ENCODE measurements around the gene GATAD2B. TPM values are rescaled to one million over a fixed set of nuclear protein-coding genes. Genes with fewer than 3 reads are reported as not detected.

Gene GATAD2B
- total and polyA plus RNA-seq, 2 donors (not counting 1 experiment from before 2014, with no cell fraction given), result 4.8 to 5.2 TPM

DNA sequence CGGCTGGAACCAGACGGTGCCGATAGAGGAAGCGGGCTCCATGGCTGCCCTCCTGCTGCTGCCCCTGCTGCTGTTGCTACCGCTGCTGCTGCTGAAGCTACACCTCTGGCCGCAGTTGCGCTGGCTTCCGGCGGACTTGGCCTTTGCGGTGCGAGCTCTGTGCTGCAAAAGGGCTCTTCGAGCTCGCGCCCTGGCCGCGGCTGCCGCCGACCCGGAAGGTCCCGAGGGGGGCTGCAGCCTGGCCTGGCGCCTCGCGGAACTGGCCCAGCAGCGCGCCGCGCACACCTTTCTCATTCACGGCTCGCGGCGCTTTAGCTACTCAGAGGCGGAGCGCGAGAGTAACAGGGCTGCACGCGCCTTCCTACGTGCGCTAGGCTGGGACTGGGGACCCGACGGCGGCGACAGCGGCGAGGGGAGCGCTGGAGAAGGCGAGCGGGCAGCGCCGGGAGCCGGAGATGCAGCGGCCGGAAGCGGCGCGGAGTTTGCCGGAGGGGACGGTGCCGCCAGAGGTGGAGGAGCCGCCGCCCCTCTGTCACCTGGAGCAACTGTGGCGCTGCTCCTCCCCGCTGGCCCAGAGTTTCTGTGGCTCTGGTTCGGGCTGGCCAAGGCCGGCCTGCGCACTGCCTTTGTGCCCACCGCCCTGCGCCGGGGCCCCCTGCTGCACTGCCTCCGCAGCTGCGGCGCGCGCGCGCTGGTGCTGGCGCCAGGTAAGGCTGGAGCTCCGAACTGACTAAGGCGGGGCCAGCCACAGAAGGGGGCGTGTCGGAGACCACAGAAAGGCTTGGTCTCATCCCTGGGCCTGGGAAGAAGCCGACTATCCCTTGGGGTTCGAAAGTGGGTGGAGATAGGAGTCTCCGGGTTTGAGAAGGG is 147.1 kb downstream of the GATAD2B start:
- TF ChIP-seq, protein P1, sequence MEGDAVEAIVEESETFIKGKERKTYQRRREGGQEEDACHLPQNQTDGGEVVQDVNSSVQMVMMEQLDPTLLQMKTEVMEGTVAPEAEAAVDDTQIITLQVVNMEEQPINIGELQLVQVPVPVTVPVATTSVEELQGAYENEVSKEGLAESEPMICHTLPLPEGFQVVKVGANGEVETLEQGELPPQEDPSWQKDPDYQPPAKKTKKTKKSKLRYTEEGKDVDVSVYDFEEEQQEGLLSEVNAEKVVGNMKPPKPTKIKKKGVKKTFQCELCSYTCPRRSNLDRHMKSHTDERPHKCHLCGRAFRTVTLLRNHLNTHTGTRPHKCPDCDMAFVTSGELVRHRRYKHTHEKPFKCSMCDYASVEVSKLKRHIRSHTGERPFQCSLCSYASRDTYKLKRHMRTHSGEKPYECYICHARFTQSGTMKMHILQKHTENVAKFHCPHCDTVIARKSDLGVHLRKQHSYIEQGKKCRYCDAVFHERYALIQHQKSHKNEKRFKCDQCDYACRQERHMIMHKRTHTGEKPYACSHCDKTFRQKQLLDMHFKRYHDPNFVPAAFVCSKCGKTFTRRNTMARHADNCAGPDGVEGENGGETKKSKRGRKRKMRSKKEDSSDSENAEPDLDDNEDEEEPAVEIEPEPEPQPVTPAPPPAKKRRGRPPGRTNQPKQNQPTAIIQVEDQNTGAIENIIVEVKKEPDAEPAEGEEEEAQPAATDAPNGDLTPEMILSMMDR (conservative IDR thresholded peaks at IDR 0.05 in 1 of 2, IDR thresholded peaks at IDR 0.05 in 1 of 2; ENCODE audit: low read depth in 1 of 2, low read length in 2 of 2), result no peak
- TF ChIP-seq EZH2 (IDR thresholded peaks at IDR 0.05; ENCODE audit: low read length, missing control alignments), result no peak
- Histone ChIP-seq H2AFZ (ENCODE audit: low read length) (peak overlapping the region; percentile 90), H3K9ac (ENCODE audit: insufficient read depth, low read length) (peak overlapping the region; percentile 62), H3K79me2 (ENCODE audit: control insufficient read depth, insufficient read depth, low read length) (no peaks in the 10 kb centered on the region), H3K36me3 (ENCODE audit: control insufficient read depth, insufficient read depth, low read length) (peaks cover 18% of the 10 kb centered on the region), H3K4me1 (ENCODE audit: control insufficient read depth, extremely low read depth, insufficient read depth, low read length) (peaks cover 11% of the 10 kb centered on the region), H3K4me3 (replicated peaks in 1 of 4; ENCODE audit: control extremely low read depth in 1 of 4, insufficient read depth in 1 of 4, low read depth in 3 of 4, low read length in 4 of 4) (peak overlapping the region; percentile 62 to 70 (median 66)), H4K20me1 (ENCODE audit: control insufficient read depth, extremely low read depth, insufficient read depth, low read length) (no peaks in the 10 kb centered on the region), H3K9me3 (ENCODE audit: control insufficient read depth, insufficient read depth, low read depth, low read length) (no peaks in the 10 kb centered on the region), H3K27ac (ENCODE audit: insufficient read depth, low read length) (no peak overlapping the region), H3K27me3 (ENCODE audit: control insufficient read depth, insufficient read depth, low read length) (no peaks in the 10 kb centered on the region), H3K4me2 (ENCODE audit: extremely low read depth, insufficient read depth, low read length) (peak overlapping the region; percentile 92)
- peak; percentile 27 to 60 for DNase-seq (ENCODE audit: low read depth in 2 of 2)

DNA sequence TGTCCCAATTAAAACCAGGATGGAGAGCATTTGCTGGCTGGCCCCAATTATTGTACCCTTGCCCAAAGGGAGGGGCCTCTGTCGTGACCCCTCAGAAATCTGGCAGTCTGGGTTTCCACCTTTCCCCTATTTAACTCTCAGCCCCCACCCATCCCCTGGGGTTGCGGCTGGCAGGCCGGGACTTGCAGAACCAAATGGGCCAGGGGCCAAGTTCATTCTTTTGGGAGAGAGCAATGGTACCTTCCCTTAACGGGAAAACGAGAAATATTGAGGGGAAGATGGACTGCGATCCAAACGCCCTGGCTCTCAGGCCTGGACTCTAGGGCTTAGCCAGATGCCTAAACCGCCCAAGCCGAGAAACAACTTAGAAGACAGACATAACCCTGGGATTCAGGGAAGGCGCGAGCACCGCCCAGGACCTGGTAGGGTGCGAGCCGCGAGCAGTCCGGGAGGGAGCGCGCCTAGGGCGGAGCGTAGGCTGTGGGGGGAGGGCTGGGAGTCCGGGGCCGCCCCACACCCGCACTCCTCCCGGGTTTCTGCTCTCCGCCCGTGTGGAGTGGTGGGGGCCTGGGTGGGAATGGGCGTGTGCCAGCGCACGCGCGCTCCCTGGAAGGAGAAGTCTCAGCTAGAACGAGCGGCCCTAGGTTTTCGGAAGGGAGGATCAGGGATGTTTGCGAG is 147.9 kb downstream of the GATAD2B start, which contains the start of gene SLC27A3:
SLC27A3 (plus strand) TSS at position 628 of the 678 bp plus-strand sequence. CDS start 91 bp downstream, outside the sequence.
- peak within 1 kb of the TSS; percentile 92 for H3K4me2 ChIP-seq (ENCODE audit: extremely low read depth, insufficient read depth, low read length)
- peak within 1 kb of the TSS; percentile 90 for H2AFZ ChIP-seq (ENCODE audit: low read length)
- peak; percentile 52 to 80 for DNase-seq (ENCODE audit: low read depth in 2 of 2)
- H3K36me3 ChIP-seq (ENCODE audit: control insufficient read depth, insufficient read depth, low read length), result peaks cover 18% of the 10 kb centered on the region
- H4K20me1 ChIP-seq (ENCODE audit: control insufficient read depth, extremely low read depth, insufficient read depth, low read length), result no peaks in the 10 kb centered on the region
- peaks cover 13% of the 10 kb centered on the region for H3K4me1 ChIP-seq (ENCODE audit: control insufficient read depth, extremely low read depth, insufficient read depth, low read length)
- peak within 1 kb of the TSS; percentile 62 for H3K9ac ChIP-seq (ENCODE audit: insufficient read depth, low read length)
- TF ChIP-seq, protein P1 (conservative IDR thresholded peaks at IDR 0.05 in 1 of 2, IDR thresholded peaks at IDR 0.05 in 1 of 2; ENCODE audit: low read depth in 1 of 2, low read length in 2 of 2), result no peak
- TF ChIP-seq EZH2 (IDR thresholded peaks at IDR 0.05; ENCODE audit: low read length, missing control alignments), result no peak
- H3K4me3 ChIP-seq (replicated peaks in 1 of 4; ENCODE audit: control extremely low read depth in 1 of 4, insufficient read depth in 1 of 4, low read depth in 3 of 4, low read length in 4 of 4), result peak within 1 kb of the TSS; percentile 62 to 70 (median 66)
- no peak within 1 kb of the TSS for H3K27ac ChIP-seq (ENCODE audit: insufficient read depth, low read length)
- no peaks in the 10 kb centered on the region for H3K79me2 ChIP-seq (ENCODE audit: control insufficient read depth, insufficient read depth, low read length)
- no peaks in the 10 kb centered on the region for H3K9me3 ChIP-seq (ENCODE audit: control insufficient read depth, insufficient read depth, low read depth, low read length)
- no peaks in the 10 kb centered on the region for H3K27me3 ChIP-seq (ENCODE audit: control insufficient read depth, insufficient read depth, low read length)

DNA sequence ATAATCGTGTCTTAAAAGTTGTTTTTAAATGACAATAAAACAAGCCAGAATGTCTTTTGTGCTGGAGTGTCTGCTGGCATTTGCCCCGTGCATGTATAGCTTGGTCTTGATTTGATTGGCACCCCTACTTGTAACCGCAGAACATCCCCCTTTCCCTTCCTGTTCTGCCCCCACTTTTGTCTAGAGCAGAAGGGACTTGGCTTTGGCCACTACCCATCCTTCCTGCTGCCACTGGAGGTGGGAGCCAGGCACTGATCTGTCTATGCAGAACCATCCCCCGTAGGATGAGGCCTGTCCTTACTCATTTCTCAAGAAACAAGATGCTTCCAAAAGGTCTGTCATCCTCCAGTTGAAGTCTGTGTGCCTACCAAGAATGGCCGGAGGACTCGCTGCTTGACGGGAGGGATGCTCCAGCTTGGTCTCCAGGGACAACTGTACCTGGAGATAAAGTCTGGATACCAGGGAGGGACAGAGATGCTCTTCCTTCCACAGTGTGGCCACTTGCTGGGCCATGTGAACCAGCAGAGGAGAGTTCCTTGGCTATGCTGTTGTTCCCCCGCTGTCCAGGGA is 148.7 kb downstream of the GATAD2B start:
- H3K4me2 ChIP-seq (ENCODE audit: extremely low read depth, insufficient read depth, low read length), result no peak overlapping the region
- peaks cover 13% of the 10 kb centered on the region for H3K4me1 ChIP-seq (ENCODE audit: control insufficient read depth, extremely low read depth, insufficient read depth, low read length)
- TF ChIP-seq EZH2 (IDR thresholded peaks at IDR 0.05; ENCODE audit: low read length, missing control alignments), result no peak
- TF ChIP-seq, protein P1 (conservative IDR thresholded peaks at IDR 0.05 in 1 of 2, IDR thresholded peaks at IDR 0.05 in 1 of 2; ENCODE audit: low read depth in 1 of 2, low read length in 2 of 2), result no peak
- peaks cover 19% of the 10 kb centered on the region for H3K36me3 ChIP-seq (ENCODE audit: control insufficient read depth, insufficient read depth, low read length)
- H3K9ac ChIP-seq (ENCODE audit: insufficient read depth, low read length), result no peak overlapping the region
- no peaks in the 10 kb centered on the region for H3K9me3 ChIP-seq (ENCODE audit: control insufficient read depth, insufficient read depth, low read depth, low read length)
- H3K27me3 ChIP-seq (ENCODE audit: control insufficient read depth, insufficient read depth, low read length), result no peaks in the 10 kb centered on the region
- no peak overlapping the region for H3K27ac ChIP-seq (ENCODE audit: insufficient read depth, low read length)
- no peaks in the 10 kb centered on the region for H4K20me1 ChIP-seq (ENCODE audit: control insufficient read depth, extremely low read depth, insufficient read depth, low read length)
- DNase-seq (ENCODE audit: low read depth in 2 of 2), result no peak
- no peak overlapping the region for H2AFZ ChIP-seq (ENCODE audit: low read length)
- H3K79me2 ChIP-seq (ENCODE audit: control insufficient read depth, insufficient read depth, low read length), result no peaks in the 10 kb centered on the region
- H3K4me3 ChIP-seq (replicated peaks in 1 of 4; ENCODE audit: control extremely low read depth in 1 of 4, insufficient read depth in 1 of 4, low read depth in 3 of 4, low read length in 4 of 4), result no peak overlapping the region

All from fibroblast of lung (primary cell).